Testis (tissue), 2 donors: ENCODE results near the gene PRR16.

Experiments
- POLR2A ChIP-seq: fragments of 450-650 bp; IDR thresholded peaks from one replicate; pipeline ENCODE4 v1.6.1; 2017; ENCODE audit warnings: antibody characterized with exemption, mild to moderate bottlenecking, moderate library complexity
- TF ChIP-seq, protein P1 (sequence below), 3 experiments: fragments of 450-650 bp in 2 of 3; fragments of 200-600 bp in 1 of 3; sonication (generic) in 1 of 3; IDR thresholded peaks; one replicate each; pipeline ENCODE4 v1.5.1; 2016 to 2019; ENCODE audit warnings: antibody characterized with exemption in 3 of 3, mild to moderate bottlenecking in 2 of 3, moderate library complexity in 1 of 3

GRCh38 chr5:120609570-120609969 is 145.5 kb downstream of the PRR16 start:
- no peak for TF ChIP-seq POLR2A
- TF ChIP-seq, protein P1, sequence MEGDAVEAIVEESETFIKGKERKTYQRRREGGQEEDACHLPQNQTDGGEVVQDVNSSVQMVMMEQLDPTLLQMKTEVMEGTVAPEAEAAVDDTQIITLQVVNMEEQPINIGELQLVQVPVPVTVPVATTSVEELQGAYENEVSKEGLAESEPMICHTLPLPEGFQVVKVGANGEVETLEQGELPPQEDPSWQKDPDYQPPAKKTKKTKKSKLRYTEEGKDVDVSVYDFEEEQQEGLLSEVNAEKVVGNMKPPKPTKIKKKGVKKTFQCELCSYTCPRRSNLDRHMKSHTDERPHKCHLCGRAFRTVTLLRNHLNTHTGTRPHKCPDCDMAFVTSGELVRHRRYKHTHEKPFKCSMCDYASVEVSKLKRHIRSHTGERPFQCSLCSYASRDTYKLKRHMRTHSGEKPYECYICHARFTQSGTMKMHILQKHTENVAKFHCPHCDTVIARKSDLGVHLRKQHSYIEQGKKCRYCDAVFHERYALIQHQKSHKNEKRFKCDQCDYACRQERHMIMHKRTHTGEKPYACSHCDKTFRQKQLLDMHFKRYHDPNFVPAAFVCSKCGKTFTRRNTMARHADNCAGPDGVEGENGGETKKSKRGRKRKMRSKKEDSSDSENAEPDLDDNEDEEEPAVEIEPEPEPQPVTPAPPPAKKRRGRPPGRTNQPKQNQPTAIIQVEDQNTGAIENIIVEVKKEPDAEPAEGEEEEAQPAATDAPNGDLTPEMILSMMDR (IDR thresholded peaks at IDR 0.05), result no peak
